HepG2 (cell line): Measurements from ENCODE around the gene GAS6.

ENCODE experiments used
- ATF5 ChIP-seq: sonication (generic); formaldehyde crosslinking; IDR thresholded peaks from 2 replicates; pipeline ENCODE4 v1.4.0; 2020; ENCODE audit warnings: mild to moderate bottlenecking, low read depth, missing genetic modification reagents
- CTCF ChIP-seq: sonication (generic); formaldehyde crosslinking; IDR thresholded peaks from 2 replicates; pipeline ENCODE4 v1.5.0; 2020; ENCODE audit warnings: mild to moderate bottlenecking, missing genetic modification reagents, moderate library complexity
- DBP ChIP-seq: sonication (generic); formaldehyde crosslinking; IDR thresholded peaks from 2 replicates; pipeline ENCODE4 v1.4.0; 2020; ENCODE audit warnings: missing genetic modification reagents; ENCODE audit errors: not compliant biosample characterization
- MTA3 ChIP-seq: sonication (generic); formaldehyde crosslinking; IDR thresholded peaks from 2 replicates; pipeline ENCODE4 v1.4.0; 2020; ENCODE audit warnings: missing genetic modification reagents
- NFRKB ChIP-seq: fragments of 450-650 bp; IDR thresholded peaks from 2 replicates; pipeline ENCODE4 v1.6.1; 2017
- RFX5 ChIP-seq: IDR thresholded peaks from 2 replicates; pipeline ENCODE4 v1.6.1; 2011; ENCODE audit warnings: low read depth, low read length, improper control_type of control experiment
- TBX3 ChIP-seq: fragments of 450-650 bp; IDR thresholded peaks from 2 replicates; pipeline ENCODE4 v1.6.1; 2017; ENCODE audit warnings: antibody characterized with exemption, mild to moderate bottlenecking, inconsistent platforms, borderline replicate concordance
- ZNF678 ChIP-seq: sonication (generic); formaldehyde crosslinking; IDR thresholded peaks from 2 replicates; pipeline ENCODE4 v1.4.0; 2020; ENCODE audit warnings: mild to moderate bottlenecking, missing genetic modification reagents

- TF ChIP-seq TBX3, result no peak
- TF ChIP-seq ZNF678 (CRISPR knock-in tag), result no peak
- TF ChIP-seq NFRKB, result no peak
- no peak for TF ChIP-seq RFX5
- TF ChIP-seq ATF5 (CRISPR knock-in tag), result no peak
- no peak for TF ChIP-seq CTCF (CRISPR knock-in tag)
- TF ChIP-seq MTA3 (CRISPR knock-in tag), result no peak
- TF ChIP-seq DBP (CRISPR knock-in tag), result no peak
Observed at GRCh38 chr13:113887700-113888201, 23.9 kb upstream of the GAS6 start.
